Measurements from ENCODE around the gene RADIL.

DNA sequence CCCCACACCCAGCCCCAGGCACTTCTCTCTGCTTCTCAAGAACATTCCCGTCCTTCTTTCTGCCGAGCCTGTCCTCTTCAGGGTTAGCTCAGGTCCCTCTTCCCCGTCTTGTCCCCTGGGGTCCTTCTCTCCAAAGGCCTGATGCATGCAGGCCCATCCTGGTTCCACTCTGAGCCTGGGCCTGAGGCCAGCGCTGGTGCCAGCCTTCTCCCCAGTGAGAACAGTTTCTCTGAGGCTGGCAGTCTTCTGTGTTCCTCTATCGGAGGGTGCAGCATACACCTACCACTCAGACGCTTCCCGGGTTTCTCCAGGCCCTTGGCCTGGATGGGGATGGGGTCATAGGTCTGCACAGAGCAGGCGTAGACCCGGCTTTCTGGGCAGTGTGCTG lies 93.4 kb downstream of the RADIL start:
- no peak for TF ChIP-seq POLR2A (IDR thresholded peaks at IDR 0.05)
- TF ChIP-seq, protein P1, sequence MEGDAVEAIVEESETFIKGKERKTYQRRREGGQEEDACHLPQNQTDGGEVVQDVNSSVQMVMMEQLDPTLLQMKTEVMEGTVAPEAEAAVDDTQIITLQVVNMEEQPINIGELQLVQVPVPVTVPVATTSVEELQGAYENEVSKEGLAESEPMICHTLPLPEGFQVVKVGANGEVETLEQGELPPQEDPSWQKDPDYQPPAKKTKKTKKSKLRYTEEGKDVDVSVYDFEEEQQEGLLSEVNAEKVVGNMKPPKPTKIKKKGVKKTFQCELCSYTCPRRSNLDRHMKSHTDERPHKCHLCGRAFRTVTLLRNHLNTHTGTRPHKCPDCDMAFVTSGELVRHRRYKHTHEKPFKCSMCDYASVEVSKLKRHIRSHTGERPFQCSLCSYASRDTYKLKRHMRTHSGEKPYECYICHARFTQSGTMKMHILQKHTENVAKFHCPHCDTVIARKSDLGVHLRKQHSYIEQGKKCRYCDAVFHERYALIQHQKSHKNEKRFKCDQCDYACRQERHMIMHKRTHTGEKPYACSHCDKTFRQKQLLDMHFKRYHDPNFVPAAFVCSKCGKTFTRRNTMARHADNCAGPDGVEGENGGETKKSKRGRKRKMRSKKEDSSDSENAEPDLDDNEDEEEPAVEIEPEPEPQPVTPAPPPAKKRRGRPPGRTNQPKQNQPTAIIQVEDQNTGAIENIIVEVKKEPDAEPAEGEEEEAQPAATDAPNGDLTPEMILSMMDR (IDR thresholded peaks at IDR 0.05) = no peak
